HG03135 (cell line): ENCODE data around the gene MYO3B.
"Not testable (repeated sequence)": the region's sequence is repeated elsewhere in the genome, so short reads cannot be mapped to it uniquely, and the experiment has no call there.

Experiments used
- ATAC-seq: cut with Tn5 transposase; IDR thresholded peaks from one replicate; pipeline ENCODE4 v1.9.1; 2021; ENCODE audit warnings: mild to moderate bottlenecking, moderate library complexity; ENCODE audit not compliant: unreplicated experiment

Gene MYO3B

DNA sequence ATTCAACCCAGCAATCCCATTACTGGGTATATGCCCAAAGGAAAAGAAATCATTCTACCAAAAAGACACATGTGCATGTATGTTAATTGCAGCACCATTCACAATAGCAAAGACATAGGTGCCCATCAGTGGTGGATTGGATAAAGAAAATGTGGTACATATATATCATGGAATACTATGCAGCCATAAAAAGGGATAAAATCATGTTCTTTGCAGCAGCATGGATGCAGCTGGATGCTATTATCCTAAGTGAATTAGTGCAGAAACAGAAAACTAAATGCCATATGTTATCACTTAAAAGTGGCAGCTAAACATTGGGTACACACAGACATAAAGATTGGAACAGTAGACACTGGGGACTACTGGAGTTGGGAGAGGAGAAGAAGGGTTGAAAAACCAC, 82.2 kb downstream of the MYO3B start:
- no peak for ATAC-seq

DNA sequence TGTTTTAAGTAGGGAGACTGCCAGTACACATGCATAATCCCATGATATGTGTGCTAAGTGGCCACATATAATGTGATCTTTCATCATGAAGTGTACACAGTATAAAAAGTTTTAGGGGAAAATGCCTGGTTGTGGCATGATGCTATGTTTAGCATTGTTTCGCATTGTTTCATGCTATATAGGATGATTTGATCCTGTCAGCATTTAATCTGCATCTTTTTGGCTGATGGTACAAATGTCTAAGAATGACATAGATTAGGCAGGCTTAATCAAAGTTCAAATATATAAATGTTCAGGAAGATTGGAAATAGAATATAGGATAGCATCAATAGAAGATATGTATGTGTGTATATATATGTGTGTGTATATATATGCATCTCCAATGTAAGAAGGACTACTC, 83.6 kb downstream of the MYO3B start:
- no peak for ATAC-seq

DNA sequence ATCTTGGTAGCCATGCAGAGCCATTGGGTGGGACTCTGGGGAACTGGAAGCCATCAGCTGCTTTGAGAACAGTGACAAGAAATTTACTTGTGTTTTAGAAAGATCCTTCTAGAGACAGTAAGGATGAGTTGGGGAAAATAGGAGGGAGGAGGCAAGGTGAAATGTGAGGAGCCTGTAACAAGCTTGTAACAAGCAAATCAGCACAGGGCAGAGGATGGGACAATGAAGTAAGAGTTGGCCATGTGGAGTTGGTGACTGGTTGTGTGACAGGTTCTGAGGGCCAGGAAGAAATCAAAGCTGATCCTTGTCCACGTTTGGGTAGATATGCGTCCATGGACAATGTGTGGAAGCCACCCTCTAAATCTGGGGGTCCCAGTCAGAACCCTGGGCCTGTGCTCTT, 84.4 kb downstream of the MYO3B start:
- ATAC-seq, result no peak

DNA sequence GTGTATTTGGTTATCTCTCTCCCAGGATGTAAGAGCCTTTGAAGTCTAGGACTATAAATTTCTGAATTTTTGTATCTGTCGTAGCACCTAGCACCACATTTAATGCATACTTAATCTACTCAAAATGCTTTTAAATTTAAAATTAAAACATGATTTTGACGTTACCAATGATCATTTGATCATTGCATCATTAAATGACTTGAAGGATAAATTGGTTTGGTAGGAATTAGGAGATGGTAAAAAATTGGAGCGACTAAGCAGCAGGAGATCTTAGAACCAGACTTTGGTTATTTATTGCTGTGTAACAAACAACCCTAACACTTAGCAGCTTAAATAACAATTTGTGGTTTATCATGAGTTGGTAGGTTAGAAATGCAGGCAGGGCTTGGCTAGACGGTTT, 84.9 kb downstream of the MYO3B start:
- no peak for ATAC-seq

DNA sequence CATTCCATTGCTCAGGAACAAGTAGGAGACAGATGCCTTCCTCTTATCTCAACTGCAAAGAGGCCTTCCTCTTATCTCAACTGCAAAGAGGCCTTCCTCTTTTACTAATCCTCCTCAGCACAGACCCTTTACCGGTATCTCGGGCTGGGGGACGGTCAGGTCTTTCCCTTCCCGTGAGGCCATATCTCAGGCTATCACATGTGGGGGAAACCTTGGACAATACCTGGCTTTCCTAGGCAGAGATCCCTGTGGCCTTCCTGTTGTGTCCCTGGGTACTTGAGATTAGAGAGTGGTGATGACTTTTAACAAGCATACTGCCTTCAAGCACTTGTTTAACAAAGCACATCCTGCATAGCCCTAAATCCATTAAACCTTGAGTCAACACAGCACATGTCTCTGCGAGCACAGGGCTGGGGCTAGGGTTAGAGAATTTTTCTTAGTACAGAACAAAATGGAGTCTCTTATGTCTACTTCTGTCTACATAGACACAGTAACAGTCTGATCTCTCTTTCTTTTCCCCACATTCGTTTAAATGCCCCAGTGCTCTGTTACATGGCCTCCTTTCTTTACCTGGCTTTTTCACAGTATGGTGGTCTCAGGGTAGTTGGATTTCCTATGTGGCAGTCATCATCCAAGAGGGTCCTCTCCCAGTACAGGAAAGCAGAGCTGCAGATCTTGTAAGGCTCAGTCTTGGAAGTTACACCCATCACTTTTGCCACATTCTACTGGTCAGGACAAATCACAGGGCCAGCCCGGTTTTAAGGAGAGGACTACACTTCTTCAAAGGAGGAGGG, 86.0 kb downstream of the MYO3B start:
- ATAC-seq, result not testable (repeated sequence)

DNA sequence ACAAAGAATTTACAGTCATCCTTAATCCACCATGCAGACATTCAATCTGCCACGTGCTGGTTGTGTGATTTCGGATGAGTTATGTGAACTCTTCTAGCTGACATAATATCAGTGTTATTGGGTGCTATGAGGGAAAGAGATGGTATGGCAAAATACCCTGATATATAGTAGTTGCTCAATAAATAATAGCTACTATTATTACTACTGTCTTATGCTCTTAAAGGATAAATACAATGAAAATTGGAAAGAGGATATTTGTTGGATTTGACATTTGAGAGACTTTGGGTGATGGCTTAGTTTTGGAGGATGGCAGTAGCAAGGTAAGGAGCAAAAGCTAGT, 86.5 kb downstream of the MYO3B start:
- ATAC-seq, result no peak

DNA sequence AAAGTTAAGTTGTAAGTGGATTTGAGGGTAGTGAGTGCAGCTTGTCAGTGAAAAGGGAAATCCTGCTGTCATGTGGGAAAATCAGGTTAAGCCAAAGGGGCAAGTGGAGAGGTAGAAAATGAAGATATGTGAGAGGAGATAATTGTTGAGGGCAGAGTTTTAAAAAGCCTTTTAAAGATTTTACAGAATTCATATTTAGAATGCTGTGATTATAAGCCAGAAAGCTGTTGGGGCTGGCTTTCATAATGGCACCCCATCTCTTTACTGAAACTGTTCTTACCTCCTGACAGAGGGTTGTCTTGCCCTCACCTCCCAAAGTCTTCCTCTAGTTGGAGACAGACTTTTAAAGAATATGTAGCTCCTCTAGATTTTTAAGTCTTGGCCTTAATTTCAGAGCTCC, 86.9 kb downstream of the MYO3B start:
- no peak for ATAC-seq

DNA sequence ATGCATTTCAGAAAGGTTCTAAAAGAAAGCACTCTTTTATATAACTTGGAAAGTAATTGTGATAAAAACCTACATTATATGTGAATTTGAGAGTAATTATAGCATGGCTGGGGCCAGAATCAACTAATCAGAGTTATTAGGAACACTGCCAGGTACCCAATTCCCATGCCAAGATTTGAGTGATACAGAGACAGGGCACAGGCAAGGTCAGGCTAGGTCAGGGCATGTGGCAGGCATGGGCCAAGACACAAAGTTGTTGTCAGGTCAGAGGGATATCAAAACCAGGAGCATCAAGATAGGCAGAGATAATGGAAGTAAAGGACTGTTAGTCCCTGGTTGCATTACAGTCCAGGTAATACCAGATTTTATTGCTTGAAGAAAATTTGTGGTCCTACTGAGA, 87.4 kb downstream of the MYO3B start:
- no peak for ATAC-seq

DNA sequence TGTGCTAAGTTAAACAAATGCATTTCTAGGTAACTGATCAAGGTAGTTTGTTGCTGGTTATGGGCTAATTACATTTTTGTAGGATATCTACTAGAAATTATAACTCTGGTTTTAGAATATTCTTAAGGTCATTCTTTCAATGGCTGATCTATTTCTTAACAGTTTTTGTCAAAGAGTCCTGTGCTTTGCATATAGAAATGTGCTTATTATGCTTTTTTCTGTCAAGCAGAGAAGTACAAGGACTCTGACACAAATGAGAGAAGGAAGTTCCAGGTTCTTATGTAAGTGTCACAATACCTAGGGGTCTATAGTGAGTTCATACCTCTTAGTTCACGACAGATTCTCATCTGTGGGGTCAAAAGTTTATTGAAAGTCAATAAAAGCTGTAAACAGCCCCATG, 88.4 kb downstream of the MYO3B start:
- no peak for ATAC-seq

DNA sequence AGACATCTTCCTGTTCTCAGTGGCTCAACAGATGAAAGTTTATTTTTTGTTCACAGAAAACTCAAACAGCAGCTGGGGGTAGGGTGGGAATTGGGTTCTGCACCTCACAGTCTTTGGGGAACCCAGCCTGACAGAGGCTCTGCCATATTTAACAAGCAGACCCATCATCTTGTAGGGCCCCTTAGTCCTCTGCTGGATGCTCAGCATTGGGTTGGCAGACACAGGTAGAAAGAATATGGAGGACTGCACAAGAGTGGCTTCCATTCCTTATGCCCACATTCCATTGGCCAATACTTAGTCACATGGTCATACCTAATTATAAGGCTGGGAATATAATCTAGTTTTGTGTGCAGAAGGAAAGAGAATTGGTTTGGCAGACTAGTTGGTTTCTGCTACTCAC, 89.1 kb downstream of the MYO3B start:
- ATAC-seq, result no peak

DNA sequence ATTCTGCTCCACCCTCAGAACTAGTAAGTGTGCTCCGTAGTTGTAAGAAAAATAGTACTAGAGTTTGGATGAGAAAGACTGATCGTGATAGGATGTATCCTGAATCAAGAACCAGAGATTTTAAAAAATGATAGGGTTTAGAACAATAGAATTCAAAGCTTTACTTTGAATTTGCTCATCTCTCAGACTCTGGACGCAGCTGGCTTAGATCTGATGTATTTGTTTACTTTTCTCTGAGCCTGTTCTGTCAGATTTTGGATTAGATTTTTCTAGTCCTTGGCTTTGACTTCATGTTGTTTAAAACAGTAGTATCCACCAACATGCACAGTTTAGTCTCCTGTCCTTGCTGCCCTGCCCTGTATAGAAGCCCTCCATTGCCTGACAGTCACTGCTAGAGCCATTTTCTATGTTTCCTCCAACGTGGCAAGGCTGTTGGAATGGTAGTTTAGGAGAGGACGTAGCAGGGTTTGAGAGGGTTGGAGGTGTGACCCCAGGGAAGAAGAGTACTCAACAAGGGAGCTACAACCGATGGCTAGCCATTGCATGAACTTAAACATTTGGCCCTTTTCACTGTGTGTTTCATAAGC, 92.4 kb downstream of the MYO3B start:
- ATAC-seq, result no peak

DNA sequence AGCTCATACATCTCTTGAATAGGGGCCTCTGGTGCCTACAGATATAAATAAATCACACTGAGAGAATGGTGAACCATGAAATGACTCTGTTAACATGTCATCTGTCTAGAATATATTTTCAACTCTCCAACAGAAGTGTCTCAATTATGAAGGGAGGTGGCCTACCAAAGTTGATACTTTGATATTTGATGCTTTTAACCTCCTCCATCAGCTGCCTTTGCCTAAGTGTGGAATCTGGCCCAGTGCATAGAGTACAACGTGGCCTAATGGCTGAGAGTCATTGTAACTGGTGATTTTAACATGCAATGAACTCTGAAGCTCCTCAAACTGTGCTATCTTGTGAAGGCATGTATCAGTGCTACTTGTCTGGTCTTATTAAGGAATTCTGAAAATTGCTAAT, 93.4 kb downstream of the MYO3B start:
- ATAC-seq, result no peak

DNA sequence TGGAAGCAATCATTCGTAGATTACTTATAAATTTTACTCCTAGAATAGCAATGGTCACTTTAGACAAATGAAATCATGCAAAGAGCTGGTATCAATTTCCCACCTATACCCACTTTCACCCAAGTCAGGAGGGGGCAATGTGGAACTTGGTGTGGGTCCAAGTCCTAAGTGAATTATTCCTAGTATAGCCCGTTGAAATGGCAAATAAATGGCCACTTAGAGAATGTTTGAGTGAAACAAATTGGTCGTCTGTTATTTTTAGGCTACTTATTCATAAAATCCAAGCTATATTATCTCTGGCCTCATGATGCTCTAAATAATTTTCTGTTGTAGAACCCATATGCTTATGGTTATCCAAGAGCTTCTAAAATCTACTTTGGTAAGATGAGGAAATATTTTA, 98.1 kb downstream of the MYO3B start:
- no peak for ATAC-seq

DNA sequence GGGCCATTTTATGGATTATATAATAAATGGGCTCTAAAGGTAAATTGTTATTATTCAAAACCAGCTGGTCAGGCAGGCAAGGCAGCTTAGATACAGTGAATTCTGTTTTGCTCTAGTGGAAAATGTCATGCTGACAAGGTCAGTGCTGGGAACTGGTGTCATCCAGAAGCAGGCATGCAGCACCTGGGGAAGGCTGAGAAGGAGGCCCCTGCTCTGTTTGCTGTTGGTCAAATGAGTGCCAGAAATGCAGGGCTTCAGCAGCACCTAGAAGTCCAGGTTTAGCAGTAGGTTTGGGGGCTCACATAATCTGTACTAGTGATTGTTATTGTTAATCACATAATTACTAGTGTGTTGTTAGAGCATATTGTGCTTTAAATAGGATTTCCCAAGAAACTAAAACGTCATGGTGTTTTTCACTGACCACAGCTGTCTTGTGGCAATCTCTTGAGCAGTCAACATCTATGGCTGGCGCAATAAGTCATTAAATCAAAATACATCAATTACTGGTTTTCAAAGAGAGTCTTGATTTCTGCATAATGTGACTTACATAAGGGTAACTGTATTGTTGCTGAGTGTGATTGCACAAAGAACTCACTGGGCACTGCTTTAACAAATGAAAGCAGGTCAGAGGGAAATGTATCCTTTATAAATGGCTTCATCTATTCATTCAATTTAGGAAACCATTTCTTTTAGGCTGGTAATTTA, 99.1 kb downstream of the MYO3B start:
- ATAC-seq, result no peak

DNA sequence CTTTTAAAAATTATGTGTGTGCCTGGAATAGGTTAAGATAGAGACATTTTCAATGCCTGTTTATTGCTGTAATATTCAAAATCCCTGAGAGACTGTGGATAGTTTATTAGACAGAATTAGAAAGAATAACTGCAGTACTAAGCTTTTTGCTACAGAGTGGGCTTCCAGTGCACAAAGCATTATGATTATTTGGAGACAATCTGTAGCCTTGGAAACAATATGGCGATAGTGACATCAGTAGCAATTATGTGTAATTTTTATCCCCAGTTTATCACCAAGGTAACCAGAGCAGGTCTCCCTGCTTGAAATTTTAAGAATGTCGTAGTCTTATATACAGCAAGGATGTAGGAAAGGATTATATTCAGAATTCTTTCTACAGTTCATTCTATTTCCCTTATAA, 100.0 kb downstream of the MYO3B start:
- no peak for ATAC-seq

DNA sequence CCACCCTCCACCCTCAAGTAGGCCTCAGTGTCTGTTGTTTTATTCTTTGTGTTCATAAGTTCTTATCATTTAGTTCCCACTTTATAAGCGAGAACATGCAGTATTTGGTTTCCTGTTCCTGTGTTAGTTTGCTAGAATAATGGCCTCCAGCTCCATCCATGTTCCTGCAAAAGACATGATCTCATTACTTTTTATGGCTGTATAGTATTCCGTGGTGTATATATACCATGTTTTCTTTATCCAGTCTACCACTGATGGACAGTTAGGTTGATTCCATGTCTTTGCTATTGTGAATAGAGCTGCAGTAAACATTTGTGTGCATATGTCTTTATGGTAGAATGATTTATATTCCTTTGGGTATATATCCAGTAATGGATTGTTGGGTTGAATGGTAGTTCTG, 101.7 kb downstream of the MYO3B start:
- ATAC-seq, result not testable (repeated sequence)

DNA sequence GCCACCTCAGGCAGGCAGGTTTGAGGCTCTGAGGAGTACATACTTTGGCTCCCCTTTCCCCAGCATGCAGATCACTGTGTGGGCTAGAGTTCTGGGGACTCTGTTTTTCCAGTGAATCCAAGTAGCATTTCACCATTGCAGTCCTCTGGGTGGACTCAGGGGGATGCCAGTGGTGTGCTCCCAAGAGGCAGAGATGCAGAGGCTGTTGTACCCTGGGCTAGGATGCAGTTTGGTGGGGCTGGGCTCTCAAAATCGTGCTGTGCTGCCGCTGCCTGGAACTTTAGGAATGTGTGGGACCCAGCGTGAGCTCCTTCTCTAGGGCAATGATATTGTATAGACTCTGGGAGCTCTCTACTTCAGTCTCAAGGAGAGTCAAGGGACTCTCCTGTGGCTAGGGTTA, 104.9 kb downstream of the MYO3B start:
- no peak for ATAC-seq

DNA sequence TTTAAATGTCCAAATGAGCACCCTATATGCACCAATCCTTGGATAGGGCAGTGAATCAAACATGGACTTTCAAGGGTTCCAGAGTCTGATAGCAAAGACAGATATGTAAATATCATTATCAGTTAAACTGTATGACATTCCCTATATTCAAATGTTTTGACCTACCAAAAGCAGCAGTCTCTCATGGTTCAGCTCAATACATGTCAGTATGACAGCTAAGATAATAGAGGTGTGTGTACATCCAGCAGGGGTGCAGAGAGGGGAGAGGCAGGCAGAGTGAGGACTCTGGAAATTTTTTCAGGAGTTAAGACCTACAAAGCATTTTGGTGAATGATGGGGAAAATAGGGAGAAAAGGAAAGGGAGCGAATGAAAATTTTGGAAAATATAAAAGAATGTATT, 106.3 kb downstream of the MYO3B start:
- ATAC-seq, result no peak

DNA sequence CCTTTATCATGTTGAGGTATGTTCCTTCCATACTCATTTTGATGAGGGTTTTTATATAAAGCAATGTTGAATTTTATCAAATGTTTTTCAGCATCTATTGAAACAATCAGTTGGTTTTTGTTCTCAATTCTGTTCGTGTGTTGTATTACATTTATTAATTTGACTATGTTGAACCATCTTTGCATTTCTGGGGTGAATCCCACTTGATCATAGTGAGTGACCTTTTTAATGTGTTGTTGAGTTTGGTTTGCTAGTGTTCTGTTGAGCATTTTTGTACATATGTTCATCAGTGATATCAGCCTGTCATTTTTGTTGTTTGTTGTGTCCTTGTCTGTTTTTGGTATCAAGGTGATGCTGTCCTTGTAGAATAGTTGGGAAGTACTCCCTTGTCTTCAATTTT, 110.9 kb downstream of the MYO3B start:
- ATAC-seq, result no peak

DNA sequence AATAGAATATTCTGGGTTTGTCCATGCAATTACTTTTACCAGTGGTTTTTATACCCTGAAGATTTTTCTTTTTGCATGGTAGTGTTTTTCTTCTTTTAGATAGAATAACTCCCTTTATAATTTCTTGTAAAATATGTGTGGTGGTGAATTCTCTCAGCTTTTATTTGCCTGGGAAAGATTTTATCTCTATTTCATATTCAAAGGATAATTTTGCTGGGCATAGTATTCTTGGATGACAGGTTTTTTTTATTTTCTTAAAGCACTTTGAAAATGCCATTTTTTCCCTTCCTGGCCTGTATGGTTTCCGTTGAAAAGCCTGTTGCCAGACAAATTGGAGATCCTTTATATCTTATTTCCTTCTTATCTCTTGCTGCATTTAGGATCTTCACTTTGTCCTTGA, 113.5 kb downstream of the MYO3B start:
- no peak for ATAC-seq

DNA sequence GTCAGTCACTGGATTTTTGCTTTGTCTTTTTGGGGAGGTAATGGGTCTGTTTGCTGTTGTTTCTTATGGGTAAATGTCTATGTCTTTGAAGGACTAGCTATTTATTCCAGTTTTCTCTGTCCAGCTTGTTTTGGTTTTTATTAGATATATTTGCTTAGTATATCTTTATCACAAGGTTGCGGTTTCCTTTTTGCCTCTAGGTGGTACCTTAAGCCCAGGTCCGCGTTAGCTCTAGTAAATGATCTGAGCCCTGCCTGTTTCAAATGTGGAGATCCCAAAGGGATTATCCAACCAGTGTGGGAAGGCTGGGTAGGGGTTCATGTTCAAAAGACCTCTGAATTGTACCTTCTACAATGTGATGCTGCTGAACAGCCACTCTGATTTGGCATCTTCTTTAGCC, 114.5 kb downstream of the MYO3B start:
- no peak for ATAC-seq

DNA sequence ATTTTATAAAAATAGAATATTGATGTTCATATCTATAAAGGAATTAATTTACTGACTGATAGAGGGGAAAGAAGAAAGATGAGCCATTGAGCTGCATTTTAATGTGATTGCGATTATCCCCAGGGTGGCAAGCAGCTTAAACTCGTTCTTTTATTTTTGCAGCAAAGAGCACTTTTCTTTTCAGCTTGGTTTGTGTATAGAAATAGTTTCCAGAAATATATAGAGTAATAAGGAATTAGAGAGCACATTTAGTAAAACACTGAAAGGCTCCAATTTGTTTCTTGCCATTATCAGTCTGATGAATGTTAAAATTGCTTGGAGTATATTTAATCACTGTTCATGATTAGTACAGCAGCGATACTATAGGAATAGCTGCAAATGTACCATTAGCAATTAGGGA, 119.5 kb downstream of the MYO3B start:
- ATAC-seq, result no peak
